Adrenal gland (tissue), 12 donors: ENCODE measurements around the gene RLIM. TPM values are rescaled to one million over a fixed set of nuclear protein-coding genes. Genes with fewer than 3 reads are reported as not detected.
A peak's percentile ranks its signal among the peaks of the same experiment; 100 is the strongest.

Experiments
- DNase-seq, 7 donors: peaks; one replicate each; pipeline ENCODE4 v3.0.0-alpha.2; 2019 to 2020
- H3K27ac ChIP-seq, 5 donors: fragments of 200-600 bp; sonication (generic) in 4 of 5; 1 replicate in 3 of 5; 2 replicates in 2 of 5; pipeline versions ENCODE4 v1.5.1 to v1.8.0; 2016 to 2020; ENCODE audit warnings: mild to moderate bottlenecking in 1 of 5
- H3K27me3 ChIP-seq: fragments of 200-600 bp; 2 replicates; pipeline ENCODE4 v1.8.0; 2021
- H3K36me3 ChIP-seq, 2 donors: fragments of 200-600 bp; replicated peaks in 1 of 2; 1 replicate in 1 of 2; 2 replicates in 1 of 2; pipeline versions ENCODE4 v1.5.1 to v1.8.0; 2018 to 2022
- H3K4me1 ChIP-seq, 2 donors: fragments of 200-600 bp; replicated peaks in 1 of 2; 1 replicate in 1 of 2; 2 replicates in 1 of 2; pipeline versions ENCODE4 v1.5.1 to v1.8.0; 2018 to 2021
- H3K4me3 ChIP-seq, 4 donors: fragments of 200-600 bp; sonication (generic) in 3 of 4; one replicate each; pipeline ENCODE4 v1.5.1; 2016 to 2018
- H3K9me3 ChIP-seq, 3 donors: fragments of 200-600 bp; sonication (generic) in 1 of 3; replicated peaks in 1 of 3; 1 replicate in 2 of 3; 2 replicates in 1 of 3; pipeline versions ENCODE4 v1.5.1 to v1.8.0; 2016 to 2021
- POLR2A ChIP-seq, 2 donors: fragments of 450-650 bp; IDR thresholded peaks; one replicate each; pipeline ENCODE4 v1.6.1; 2017; ENCODE audit warnings: antibody characterized with exemption in 2 of 2, mild to moderate bottlenecking in 2 of 2, moderate library complexity in 1 of 2
- WGBS, 4 donors: extraction: QIAGEN DNeasy Blood & Tissue Kit in 2 of 4; methylation state at CpG; one replicate each; pipeline versions ENCODE4 v1.1.5 to v1.1.7; 2013 to 2017; 5-methylcytosine and 5-hydroxymethylcytosine counted together
- intact Hi-C, 2 donors: fragments of 100-400 bp; cut with DNase I; formaldehyde crosslinking; loops; one replicate each; pipeline versions ENCODE4 v1.14.1 to v1.15.0; 2022 to 2023
- polyA plus RNA-seq, 3 donors: library from polyadenylated mRNA; stranded (reverse); fragments of 200-250 nt in 2 of 3; fragments of 350-450 nt in 1 of 3; fragmentation: Illumina TruSeq in 1 of 3; extraction: RNeasy Lipid Tissue Mini Kit (QIAGEN cat#74804) in 1 of 3; gene quantifications; one replicate each; pipeline ENCODE4 v1.2.3, GENCODE V29; 2013 to 2014
- total RNA-seq, 9 donors: library from RNA; depleted of rRNA in 4 of 9; stranded (reverse); fragments of >200 nt in 4 of 9; fragments of 120-200 nt in 1 of 9; fragmentation: NEBNext Ultra II Directional in 1 of 9; extraction: Animal tissue kit (Norgen Biotek cat#: 25700) in 1 of 9; gene quantifications; one replicate each; pipeline versions ENCODE4 v1.1.0 to v1.2.4, GENCODE V29; 2013 to 2023
- TF ChIP-seq, protein P1 (sequence below), 6 experiments: fragments of 450-650 bp in 4 of 6; fragments of 200-600 bp in 2 of 6; sonication (generic) in 1 of 6; IDR thresholded peaks; 1 replicate in 5 of 6; 2 replicates in 1 of 6; pipeline versions ENCODE4 v1.5.1 to v1.8.0; 2016 to 2021; ENCODE audit warnings: antibody characterized with exemption in 6 of 6, mild to moderate bottlenecking in 2 of 6, moderate library complexity in 1 of 6
- donor health status: healthy with polysubstance abuse.
- donor health status: Bipolar disorder and iron deficiency.
- donor health status: DM: yes; HTN: yes; CAD: no.
- donor health status: DM: no; HTN: no; CAD: no.
- donor health status: DM: no; HTN: no; CAD: no.
- donor health status: DM: yes; HTN: yes; CAD: no.

The RLIM gene
- total and polyA plus RNA-seq, 12 donors = 7.8 to 60.4 (median 45.4) TPM

DNA sequence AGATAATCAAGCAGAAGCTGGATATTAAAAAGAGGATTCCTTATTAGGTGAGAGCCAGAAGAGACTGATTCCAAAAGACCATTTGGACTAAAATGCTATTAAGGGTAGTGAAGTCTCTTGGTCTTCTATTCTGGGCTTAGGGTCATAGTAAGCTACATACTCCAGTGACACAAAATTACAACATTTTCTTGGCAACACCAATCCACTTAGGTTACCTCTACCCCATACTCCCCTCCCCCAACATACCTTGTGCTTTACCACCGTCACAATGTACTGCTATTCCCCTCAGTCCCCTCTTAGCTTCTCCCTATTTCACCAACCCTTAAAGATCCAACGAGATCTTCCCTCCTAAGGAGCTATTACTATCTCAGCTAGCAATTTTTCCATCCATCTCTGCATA, 11.4 kb downstream of the RLIM start:
- Histone ChIP-seq H3K36me3 (no peaks in the 10 kb centered on the region), H3K4me1 (no peaks in the 10 kb centered on the region), H3K27ac (no peak overlapping the region), H3K4me3 (no peak overlapping the region), H3K9me3 (no peaks in the 10 kb centered on the region), H3K27me3 (peaks cover 3% of the 10 kb centered on the region)
- intact Hi-C loops = no loop called here
- 58 to 97% (median 76%) methylated on average over 2 of the region's 2 CpGs for WGBS, 4 donors
- TF ChIP-seq POLR2A (IDR thresholded peaks at IDR 0.05) = no peak
- TF ChIP-seq, protein P1, sequence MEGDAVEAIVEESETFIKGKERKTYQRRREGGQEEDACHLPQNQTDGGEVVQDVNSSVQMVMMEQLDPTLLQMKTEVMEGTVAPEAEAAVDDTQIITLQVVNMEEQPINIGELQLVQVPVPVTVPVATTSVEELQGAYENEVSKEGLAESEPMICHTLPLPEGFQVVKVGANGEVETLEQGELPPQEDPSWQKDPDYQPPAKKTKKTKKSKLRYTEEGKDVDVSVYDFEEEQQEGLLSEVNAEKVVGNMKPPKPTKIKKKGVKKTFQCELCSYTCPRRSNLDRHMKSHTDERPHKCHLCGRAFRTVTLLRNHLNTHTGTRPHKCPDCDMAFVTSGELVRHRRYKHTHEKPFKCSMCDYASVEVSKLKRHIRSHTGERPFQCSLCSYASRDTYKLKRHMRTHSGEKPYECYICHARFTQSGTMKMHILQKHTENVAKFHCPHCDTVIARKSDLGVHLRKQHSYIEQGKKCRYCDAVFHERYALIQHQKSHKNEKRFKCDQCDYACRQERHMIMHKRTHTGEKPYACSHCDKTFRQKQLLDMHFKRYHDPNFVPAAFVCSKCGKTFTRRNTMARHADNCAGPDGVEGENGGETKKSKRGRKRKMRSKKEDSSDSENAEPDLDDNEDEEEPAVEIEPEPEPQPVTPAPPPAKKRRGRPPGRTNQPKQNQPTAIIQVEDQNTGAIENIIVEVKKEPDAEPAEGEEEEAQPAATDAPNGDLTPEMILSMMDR (IDR thresholded peaks at IDR 0.05) = no peak
- DNase-seq = no peak

DNA sequence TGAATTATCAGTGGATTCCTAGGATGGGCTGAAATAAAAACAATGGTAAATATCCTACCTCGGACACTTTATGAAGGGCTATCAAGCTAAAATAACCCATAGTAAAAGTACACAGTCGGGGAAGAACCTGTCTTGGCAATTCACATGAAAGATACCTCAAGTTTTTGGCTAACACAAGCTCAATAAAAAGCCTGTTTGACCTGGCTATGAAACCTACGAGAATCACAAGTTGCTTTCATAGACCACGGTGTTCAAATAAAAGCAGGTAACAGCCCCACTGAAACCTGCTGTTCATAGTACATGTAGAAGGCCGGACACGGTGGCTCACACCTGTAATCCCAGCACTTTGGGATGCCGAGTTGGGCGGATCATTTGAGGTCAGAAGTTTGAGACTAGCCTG, 12.3 kb downstream of the RLIM start:
- WGBS, 4 donors = 85 to 92% (median 86%) methylated on average over 4 to 8 of the region's 8 CpGs

DNA sequence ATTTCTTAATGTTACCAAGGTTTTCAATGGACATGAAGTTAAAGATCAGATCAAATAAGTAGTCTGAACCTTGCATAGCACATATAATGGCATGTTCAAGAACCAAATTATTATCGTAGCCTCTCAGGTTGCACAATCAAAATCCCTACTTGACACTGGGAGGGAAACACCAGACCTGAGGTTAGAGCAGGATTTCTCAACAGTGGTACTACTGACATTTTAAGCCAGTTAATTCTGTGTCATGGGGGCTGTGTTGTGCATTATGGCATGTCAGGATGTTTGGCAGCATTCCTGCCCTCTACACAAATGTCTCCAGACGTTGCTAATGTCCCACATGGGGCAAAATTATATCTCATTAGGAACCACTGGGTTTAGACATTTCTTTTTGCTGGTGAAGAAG, 20.8 kb downstream of the RLIM start:
- 41 to 63% (median 48%) methylated on average over 2 of the region's 2 CpGs for WGBS, 4 donors
- Histone ChIP-seq H3K27ac (no peak overlapping the region), H3K4me3 (no peak overlapping the region), H3K27me3 (no peaks in the 10 kb centered on the region), H3K9me3 (no peaks in the 10 kb centered on the region), H3K4me1 (peaks cover 0 to 3% of the 10 kb centered on the region in 2 donors), H3K36me3 (peaks cover 0 to 16% of the 10 kb centered on the region in 2 donors)
- intact Hi-C loops = no loop called here
- no peak for TF ChIP-seq POLR2A (IDR thresholded peaks at IDR 0.05)
- TF ChIP-seq, protein P1 (IDR thresholded peaks at IDR 0.05) = no peak
- DNase-seq = peak in 1 of 7 donors; percentile 1

More for the DNA sequence above, 12.3 kb downstream of the RLIM start:
- no peaks in the 10 kb centered on the region for H3K36me3 ChIP-seq
- H3K4me1 ChIP-seq = no peaks in the 10 kb centered on the region
- H3K27me3 ChIP-seq = peaks cover 3% of the 10 kb centered on the region
- no peak for DNase-seq
- TF ChIP-seq, protein P1 (IDR thresholded peaks at IDR 0.05) = no peak
- no peak for TF ChIP-seq POLR2A (IDR thresholded peaks at IDR 0.05)
- no peak overlapping the region for H3K4me3 ChIP-seq
- H3K27ac ChIP-seq = no peak overlapping the region
- intact Hi-C loops = no loop called here
- no peaks in the 10 kb centered on the region for H3K9me3 ChIP-seq

DNA sequence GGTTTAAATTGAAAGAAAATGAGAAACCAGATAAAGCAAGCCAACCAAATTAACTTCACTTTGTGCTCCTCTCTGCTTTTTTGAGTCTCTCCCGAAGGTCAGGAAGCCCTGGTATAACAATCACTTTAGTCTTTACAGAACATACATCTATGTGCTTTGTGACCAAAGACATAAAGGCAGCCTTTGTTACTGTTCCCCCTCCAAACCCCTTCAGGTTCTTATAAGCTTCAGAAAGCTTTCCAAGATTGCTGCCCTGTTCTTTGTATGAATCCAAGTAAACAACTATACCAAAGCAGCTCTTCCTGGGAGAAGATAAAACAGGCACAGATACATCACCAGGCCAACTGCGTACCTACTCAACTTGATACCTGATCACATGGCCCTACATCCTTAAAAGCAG, 28.7 kb downstream of the RLIM start:
- WGBS, 4 donors = 60 to 82% (median 74%) methylated on average over 2 of the region's 2 CpGs
- intact Hi-C loops = no loop called here
- Histone ChIP-seq H3K27ac (no peak overlapping the region), H3K4me3 (no peak overlapping the region), H3K36me3 (no peaks in the 10 kb centered on the region), H3K4me1 (no peaks in the 10 kb centered on the region), H3K9me3 (no peaks in the 10 kb centered on the region), H3K27me3 (peaks cover 5% of the 10 kb centered on the region)
- no peak for TF ChIP-seq POLR2A (IDR thresholded peaks at IDR 0.05)
- TF ChIP-seq, protein P1 (IDR thresholded peaks at IDR 0.05) = no peak
- DNase-seq = no peak
